Germinal center (tissue), 1 donor: Measurements from ENCODE around the gene PACRG.

ENCODE experiments used
- DNase-seq: peaks from one replicate; pipeline ENCODE4 v3.0.0; 2012; ENCODE audit warnings: mixed read lengths, low spot score

The PACRG gene

DNA sequence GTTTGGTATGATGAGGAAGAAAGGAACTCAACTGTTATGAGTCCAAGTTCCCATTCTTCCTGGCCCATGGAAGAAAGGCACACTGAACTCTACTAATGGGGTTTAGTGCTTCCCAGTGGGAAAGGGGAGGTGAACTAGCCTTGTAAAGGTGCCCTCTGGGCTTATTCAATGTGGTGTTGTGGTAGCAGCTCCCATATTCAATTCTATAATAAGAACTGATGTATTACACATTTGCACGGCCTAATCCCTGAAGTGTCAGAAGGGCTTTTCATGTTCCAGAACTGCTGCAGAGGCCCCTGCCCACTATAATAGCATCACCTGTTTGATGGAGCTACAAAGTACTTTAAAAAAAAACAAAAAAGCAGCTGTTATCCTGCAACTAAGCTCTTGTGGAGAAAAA is 17.4 kb upstream of the PACRG start:
- DNase-seq, result no peak

DNA sequence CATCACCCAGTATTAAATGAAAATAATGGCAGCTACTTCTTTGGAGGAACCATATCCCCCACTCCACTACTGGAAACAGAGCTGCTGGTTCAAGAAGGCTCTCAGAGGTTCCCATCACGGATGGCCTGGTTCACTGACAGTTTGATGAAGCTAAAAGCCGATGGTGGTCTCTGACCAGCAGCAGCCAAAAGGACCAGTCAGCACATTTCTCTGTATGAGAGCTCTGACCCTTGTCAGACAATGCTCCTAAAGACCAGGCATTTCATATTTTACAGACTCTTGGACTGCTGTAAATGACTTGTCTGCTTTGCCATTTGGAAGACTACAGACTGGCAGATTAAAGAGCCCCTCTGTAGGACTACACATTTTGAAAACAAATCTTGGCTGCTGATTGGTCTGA is 16.8 kb upstream of the PACRG start:
- DNase-seq, result no peak

DNA sequence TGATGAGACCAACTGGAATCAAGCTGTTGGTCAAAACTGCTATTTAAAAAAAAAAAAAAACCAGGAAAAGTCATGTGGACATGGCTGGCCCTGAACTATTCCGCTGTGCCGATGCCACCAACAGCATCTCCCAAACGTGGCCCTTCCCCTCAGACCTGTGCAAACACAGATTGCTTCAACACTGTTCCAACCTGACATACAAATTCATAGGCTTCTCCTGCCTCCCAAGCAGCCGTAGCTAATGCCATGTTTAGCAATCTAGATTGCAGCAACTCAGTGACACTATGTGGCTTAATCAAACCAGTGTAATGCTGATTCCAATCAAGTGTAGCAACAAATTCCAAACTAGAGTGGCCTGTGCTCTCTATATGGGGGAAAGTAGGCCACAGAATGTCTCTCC is 16.4 kb upstream of the PACRG start:
- no peak for DNase-seq

DNA sequence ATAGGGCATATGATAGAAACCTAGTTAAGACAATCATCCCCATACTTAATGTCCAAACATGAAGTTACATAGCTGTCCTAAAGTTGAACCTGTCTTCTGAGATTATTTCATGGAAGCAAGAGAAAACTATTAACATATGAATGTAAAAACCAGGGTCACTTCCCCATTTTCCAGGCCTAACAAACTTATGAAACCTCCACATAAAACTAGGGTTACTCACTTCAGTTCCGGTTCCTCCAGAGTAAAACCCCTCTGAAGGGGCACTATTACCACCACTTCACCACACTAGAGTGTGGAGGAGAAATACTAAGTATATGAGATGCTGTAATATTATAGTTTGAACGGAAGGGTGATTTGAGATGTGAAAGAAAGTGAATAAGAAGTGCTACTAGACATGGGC is 15.1 kb upstream of the PACRG start:
- no peak for DNase-seq

DNA sequence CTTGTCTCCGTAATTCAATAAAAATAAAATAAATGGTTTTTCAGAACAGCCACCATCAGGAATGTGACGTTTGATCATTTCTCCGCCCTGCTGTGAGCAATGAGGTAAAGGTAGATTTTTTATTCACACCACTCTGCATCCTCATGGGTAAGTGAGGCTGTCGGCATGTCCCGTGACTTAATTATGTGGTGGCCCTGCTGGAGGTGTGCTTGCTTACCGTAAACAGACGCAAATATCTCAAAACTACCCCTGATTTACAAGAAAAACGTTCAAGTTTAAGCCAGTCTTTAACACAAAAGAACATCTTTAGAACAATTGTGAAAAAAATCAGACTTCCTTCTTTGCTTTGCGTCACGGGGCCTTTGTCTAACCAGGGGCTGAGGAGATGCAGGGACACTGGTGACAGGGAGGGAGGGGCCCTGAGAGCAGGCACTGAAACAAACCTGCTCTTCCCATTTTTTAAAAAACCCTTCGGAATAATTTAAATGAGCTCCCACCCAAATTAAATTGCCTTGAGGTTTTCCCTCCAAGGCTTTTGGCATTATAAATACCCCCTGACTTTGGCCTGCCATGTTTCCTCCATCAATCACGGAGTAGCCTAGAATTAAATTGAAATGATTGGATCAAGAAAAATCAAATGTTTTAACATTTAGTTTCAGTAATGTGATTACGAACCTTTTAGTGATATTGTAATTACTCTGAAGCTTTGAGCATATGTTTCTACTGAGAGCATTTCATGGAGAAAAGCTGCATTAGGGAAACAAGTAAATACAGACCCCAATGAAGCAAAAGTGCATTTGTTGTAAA is 13.6 kb upstream of the PACRG start:
- DNase-seq, result no peak

DNA sequence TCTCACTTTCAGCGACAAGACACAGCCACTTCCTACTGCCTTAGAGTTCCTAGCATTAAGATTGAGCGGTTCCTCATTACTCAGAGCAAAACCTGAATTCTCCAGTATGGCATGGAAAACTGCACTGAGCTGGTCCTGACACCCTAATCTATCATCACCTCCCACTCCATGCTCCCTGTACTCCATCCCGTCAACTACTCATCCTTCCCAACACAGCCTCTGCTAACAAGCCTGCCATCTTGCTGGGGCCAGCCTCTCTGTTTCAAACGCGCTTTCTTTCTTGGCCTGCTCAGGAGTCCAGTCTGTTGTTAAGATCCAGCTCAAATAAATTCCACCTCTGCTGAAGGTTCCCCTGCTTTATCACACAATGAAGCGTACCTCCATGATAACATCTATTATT is 12.2 kb upstream of the PACRG start:
- DNase-seq, result no peak

DNA sequence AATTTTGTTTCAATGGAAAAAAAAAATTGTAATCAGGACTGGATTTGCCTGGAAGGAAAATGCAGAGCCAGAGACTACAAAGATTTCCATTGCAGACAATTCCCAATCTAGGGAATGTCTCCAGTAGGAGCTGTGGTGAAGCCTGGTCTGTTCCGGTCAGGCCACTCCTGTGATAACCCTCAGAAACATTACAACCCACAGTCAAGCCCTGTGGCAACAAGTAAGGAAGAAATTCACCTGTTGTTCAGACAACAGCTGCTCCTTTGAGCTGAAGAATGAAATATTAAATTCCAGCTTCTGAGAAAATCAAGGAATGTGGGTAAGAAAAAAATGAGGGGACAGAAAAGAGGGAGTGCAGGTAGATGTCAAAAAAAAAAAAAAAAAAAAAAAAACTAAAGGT is 8.2 kb upstream of the PACRG start:
- DNase-seq, result no peak

DNA sequence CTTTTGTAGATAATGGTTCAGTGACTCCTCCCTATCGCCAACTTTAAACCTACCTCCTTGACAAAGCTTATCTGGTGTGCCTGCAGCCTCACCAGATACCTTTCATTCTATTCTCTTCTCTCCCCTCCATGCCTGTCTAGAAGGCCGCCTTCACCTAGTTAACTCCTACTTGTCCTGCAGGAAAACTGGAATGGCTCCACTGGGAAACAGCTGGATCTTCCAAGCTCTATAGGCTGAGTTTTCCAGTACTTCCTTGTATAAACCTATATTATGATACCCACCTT is 6.4 kb upstream of the PACRG start:
- DNase-seq, result no peak

DNA sequence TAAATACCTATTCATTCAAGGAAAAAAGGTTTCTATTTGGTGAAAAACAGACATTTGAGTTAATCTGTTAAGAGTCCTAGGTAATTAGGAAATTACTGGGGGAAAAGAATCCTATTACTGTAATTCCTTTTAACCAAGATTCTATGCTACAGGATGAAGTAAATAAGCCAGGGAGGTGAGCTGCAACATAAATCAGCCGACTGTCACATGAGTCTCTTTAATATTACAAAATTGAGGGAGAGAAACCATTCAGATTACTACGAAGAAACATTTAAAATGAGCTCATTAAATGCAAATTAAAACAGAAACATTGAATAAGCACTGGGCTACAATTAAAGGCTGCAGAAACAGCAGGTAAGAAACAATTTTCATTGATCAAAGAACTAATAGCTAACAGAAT is 5.5 kb upstream of the PACRG start:
- no peak for DNase-seq

DNA sequence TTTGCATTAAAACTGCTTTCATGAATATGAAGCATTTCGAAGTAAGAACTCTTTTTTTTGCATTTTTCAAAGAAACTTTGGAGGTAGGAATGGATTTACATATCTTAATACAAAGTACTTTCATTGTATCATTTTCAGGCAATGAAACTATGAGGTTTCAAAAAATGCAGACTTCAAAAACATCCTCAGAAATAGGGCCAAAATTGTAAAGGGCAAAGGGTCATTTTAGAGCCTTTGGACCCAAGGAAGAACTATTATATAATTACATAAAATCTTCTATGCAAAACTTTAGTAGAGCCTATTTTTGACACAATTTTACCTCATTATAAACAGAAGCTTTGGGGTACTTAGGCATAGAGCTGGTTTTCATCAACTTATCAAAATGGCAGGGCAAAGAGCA is 5.1 kb upstream of the PACRG start:
- DNase-seq, result no peak

DNA sequence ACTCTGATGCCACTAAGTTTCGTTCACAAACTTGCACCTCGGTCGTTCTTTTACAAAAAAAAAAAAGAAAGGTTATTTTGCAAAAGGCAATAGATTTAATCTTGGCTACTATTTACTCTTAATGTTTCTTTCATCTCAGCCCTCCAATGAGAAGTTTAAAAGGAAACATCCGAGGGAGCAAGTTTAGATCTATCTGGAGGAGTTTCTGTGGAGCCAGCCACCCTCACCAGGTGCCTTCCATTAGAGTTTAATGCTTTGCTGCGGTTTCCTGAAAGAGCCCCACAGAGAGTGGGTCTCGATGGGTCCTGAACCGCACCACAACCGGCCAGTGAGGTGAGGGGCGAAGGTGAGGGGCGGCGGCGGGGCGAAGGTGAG is 840 bp upstream of the PACRG start:
- no peak for DNase-seq

DNA sequence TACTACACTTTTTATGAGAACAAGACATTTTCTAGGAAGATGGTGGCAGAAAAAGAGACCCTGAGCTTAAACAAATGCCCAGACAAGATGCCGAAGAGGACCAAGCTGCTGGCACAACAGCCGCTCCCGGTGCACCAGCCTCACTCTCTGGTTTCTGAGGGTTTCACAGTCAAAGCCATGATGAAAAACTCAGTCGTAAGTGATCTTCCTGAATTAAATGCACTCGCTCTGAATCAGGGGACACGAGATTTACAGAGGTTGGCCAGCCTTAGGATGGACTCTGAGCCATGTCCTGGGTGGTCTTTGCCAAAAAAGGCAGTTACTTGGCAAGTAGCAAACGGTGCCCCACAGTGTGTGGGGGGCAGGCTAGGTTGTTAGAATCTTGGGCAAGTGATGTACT is 423 bp downstream of the PACRG start:
- DNase-seq, result no peak

DNA sequence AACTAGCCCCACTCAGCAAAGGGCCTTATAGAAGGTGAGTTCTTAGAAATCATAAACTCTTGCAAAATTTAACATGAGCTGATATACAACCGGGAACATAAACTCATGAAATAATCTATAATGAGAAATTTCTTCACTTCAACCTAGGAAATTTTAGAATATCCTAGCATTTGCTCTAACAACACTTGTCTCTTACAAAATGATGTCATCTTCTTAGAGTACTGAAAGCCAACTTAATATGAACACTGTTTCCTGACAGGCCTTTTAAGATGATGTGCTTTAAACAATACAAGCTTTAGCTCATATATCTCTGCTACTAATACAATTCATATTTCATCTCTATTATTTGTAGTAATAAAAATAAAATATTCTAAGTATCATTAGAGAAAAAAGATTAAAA is 932 bp downstream of the PACRG start:
- DNase-seq, result no peak

DNA sequence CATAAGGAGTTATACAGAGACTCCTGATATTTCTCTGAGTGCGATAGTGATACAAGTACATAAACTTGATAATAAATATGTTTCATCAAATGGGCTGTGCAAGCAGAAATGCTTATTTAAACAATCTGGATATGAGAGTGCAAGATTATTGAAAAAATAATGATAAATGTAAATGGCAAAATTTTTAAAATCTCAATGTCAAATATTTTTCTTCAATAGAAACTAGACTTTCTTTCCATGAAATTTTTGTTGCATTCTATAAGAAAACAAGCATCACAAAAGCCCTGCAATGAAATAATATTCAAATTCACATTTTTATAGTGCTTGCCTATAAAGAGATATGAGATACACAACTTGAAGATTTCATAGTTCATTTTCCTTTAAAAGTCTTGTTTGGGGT is 2.7 kb downstream of the PACRG start:
- no peak for DNase-seq

DNA sequence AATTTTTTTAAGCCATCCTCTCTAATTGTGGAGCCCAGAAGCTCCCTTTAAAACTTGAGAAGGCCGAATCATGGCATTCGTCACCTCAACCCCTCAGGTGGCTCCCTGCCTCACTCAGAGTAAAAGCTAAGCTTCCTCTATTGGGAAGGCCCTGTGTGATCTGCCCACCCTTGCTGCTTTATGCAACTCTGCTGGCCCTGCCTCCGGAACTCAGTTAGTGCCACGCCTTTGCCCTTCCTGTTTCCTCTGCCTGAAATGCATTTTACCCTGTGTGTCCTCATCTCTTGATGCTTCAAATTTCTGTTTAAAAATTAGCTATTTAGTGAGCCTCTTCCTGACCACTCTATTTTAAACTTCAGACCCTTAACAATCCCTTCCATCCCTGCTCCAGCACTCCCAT is 5.7 kb downstream of the PACRG start:
- no peak for DNase-seq

DNA sequence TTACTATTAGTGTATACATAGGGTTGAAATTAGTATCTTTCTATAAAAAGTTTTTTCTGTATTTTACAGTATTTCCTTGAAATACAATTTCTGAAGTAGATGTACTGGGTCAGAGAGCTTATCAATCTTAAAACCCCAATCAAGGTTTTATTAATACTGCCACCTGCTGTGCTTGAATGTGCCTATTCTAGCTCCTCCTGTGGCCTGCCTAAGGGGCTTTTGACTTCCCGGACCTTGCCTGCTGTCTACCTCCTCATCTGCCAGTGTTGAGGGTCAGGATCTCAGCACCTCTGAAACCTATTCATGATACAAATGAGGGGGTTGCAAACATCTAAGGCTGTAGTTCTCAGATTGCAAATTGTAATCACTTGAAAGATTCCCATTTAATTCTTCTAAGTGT is 9.2 kb downstream of the PACRG start:
- no peak for DNase-seq

DNA sequence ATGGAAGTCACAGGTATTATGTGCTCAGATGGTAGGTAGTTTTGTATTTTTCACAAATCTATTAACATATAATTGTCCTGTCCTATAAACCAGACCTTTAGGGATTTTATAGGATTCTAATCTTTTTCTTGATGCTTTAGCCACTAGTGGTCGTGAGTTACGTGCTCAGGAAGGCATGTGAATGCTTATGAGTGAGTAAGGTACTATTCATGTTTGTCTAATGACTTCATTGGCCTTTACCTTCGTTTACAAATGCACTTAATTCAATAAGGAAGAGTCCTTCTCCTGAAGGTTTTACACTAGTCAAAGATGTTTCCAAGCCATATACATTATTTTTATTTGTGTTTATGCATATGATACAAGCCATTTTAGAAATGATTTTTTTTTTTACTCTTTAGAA is 23.0 kb downstream of the PACRG start:
- no peak for DNase-seq

DNA sequence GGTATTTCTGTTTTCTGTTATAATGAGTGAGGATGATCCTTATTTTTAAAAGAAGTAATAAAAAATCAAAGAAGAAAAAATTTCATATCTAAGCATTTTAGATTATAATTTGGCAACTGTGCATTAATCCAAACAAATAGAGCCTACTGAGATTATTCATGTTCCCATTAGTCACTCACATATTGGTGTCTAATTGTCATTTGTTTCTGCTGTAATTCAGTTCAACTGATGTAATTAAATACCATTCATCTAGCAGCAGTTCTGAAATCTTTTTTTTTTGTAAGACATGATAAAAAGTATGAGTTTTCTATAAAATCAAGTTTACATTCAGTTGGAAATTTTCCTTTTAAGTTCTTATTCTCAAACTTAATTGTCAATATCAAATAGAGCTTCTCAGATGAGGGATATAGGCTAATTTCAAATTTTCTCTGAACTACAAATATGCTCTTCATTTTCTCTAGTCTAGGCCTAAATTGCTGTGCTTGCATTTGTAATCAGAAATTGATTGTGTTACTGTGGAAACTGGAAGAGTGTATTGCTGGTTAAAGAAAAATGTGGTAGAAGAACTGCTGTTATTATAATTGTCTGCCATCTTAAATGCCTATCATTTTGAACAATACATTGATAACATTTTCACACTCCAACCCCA is 23.6 kb downstream of the PACRG start:
- no peak for DNase-seq

DNA sequence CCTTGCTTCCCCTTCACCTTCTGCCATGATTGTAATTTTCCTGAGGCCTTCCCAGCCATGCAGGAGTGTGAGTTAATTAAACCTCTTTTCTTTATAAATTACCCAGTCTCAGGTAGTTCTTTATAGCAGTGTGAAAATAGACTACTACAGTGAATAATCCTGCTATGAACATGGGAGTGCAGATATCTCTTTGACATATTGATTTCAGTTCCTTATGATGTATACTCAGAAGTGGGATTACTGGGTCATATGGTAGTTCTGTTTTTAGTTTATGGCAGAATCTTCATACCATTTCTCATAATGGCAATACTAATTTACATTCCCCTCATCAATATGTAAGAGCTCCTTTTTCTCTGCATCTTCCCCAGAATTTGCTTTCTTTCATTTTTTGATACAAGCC is 26.0 kb downstream of the PACRG start:
- no peak for DNase-seq

DNA sequence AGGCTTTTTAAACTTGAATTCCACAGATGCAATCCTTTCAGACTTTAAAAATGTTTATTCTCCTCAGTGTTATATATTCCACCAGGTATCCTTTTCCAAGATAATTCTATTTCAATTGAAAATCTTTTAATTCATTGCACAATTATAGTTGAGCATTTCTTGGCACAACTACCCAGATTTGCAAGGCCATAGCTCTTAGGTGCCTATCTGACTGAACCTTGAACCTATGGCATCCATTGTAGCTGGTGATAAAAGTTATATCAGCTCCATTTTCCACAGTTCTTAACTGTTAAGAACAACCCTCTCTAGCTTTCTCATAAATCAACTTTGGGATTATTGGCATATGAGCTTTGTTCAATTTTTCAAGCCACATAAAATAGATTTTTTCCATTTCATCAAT is 42.4 kb downstream of the PACRG start:
- DNase-seq, result no peak

DNA sequence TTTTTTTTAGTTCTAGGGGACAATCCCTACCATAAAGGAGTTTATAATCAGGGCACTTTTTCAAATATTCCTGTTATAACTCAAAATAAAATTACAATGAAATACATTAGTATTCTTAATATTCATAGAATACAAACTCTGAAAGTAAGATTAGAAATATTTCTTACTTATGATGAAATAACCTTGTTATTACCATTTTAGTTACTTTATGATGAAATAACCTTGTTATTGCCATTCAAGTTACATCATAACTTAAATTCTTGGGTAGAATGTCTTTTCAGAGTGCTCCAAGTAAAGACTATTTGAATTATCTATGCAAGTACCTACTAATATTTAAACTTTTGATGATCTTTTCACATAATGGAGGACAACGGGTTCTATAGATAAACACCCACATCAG is 43.2 kb downstream of the PACRG start:
- DNase-seq, result no peak

DNA sequence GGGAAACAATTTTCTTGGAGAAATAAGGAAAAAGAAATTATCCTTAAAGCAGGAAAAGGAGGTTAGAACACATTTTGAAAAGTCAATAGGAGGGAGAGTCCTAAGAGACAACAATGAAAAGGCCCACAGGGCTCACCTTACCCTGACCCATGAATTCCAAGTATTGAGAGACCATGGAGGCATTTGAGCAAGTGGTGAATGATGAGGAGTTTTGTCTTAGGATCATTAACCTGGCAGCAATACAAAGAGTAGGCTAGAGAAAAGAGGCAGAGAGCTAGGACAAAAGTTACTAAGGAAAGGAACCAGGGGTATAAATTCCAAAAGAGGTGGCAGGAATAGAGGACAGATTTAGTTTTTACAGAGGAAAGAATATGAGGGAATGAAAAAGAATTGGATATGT is 44.7 kb downstream of the PACRG start:
- no peak for DNase-seq

DNA sequence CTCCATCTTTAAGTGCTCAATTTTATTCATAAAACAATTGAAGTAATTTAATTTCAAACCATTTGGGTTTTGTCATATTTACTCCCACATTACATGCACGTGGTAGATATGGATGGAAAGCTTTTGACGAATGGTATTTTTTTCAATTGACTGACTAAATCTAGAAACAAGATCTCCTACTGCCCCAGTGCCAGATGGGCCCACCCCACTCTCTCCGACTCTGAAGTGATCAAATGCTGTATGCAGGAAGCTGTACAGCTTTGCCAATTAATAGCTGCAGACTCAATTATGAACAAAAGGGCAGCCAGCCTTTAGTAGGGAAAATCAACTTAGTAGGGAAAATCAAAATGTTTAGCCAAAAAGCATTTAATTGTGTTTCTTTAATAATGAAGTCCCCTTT is 46.2 kb downstream of the PACRG start:
- DNase-seq, result no peak

DNA sequence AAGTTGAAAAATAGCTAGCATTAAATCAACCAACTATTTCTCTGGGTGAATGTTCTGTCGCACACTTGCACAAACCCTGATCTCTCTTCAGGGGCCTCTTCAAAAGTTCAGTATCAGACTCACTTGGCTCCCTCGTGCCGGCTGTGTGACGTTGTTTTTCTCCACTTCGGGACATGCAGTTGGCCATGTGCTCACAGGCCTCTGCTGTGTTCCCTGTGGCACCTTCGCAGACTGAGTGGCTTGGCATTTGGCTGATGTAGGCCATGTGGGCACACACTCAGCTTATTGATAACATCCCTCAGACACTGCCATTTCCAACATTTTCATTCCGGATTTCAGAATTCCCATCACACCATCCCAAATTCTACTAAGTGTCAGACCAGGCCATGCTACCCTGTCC is 49.3 kb downstream of the PACRG start:
- no peak for DNase-seq
